AG09309 (cell line): ENCODE data around the gene TRIM16.
"Not testable (repeated sequence)": the region's sequence is repeated elsewhere in the genome, so short reads cannot be mapped to it uniquely, and the experiment has no call there.

Experiments used
- DNase-seq: peaks from one replicate; pipeline ENCODE4 v3.0.0-alpha.2; 2010; ENCODE audit warnings: low read depth
- H3K4me3 ChIP-seq: 2 replicates; pipeline ENCODE4 v1.5.1; 2011; ENCODE audit warnings: mild to moderate bottlenecking, low read depth, low read length, moderate library complexity; ENCODE audit not compliant: control insufficient read depth

Gene TRIM16

GRCh38 chr17:15590844-15591243 is 93.3 kb downstream of the TRIM16 start:
- H3K4me3 ChIP-seq, DNase-seq: not testable (repeated sequence)

- DNase-seq, H3K4me3 ChIP-seq: not testable (repeated sequence)
Observed at GRCh38 chr17:15589544-15590536, 94.3 kb downstream of the TRIM16 start.

GRCh38 chr17:15588017-15588416 is 96.1 kb downstream of the TRIM16 start:
- H3K4me3 ChIP-seq, DNase-seq: not testable (repeated sequence)

GRCh38 chr17:15583313-15583712 is 100.8 kb downstream of the TRIM16 start:
- not testable (repeated sequence) for DNase-seq, H3K4me3 ChIP-seq

- DNase-seq, H3K4me3 ChIP-seq: not testable (repeated sequence)
Observed at GRCh38 chr17:15581462-15581861, 102.6 kb downstream of the TRIM16 start.
